Natural killer cell (primary cell): ENCODE measurements around the gene ARHGAP40. TPM values are rescaled to one million over a fixed set of nuclear protein-coding genes. Genes with fewer than 3 reads are reported as not detected.
A peak's percentile ranks its signal among the peaks of the same experiment; 100 is the strongest.

ENCODE experiments used
- ATAC-seq, 3 donors: fragments of 150-1000 bp in 2 of 3; fragments of 200-7000 bp in 1 of 3; cut with Tn5 transposase; 1 replicate in 1 of 3; 2 replicates in 2 of 3; pipeline ENCODE4 v1.10.0; 2021; ENCODE audit warnings: mild to moderate bottlenecking in 2 of 3, moderate library complexity in 2 of 3
- DNase-seq, 2 donors: peaks; one replicate each; pipeline versions ENCODE4 v3.0.0 to v3.0.0-alpha.2; 2013 to 2021; ENCODE audit warnings: mixed read lengths in 1 of 2
- H3K27ac ChIP-seq: one replicate; pipeline ENCODE4 v1.5.1; 2013; ENCODE audit warnings: mild to moderate bottlenecking, low read length
- H3K27me3 ChIP-seq: one replicate; pipeline ENCODE4 v1.6.1; 2013; ENCODE audit warnings: low read length; ENCODE audit not compliant: control insufficient read depth, insufficient read depth
- H3K36me3 ChIP-seq: one replicate; pipeline ENCODE4 v1.6.1; 2013; ENCODE audit warnings: low read length; ENCODE audit not compliant: control insufficient read depth, insufficient read depth
- H3K4me1 ChIP-seq: one replicate; pipeline ENCODE4 v1.6.1; 2013; ENCODE audit warnings: low read length; ENCODE audit not compliant: control insufficient read depth, insufficient read depth
- H3K4me3 ChIP-seq: one replicate; pipeline ENCODE4 v1.5.1; 2013; ENCODE audit warnings: low read length
- H3K9me3 ChIP-seq: one replicate; pipeline ENCODE4 v1.6.1; 2013; ENCODE audit warnings: low read length; ENCODE audit not compliant: control insufficient read depth, insufficient read depth
- H3K27ac Mint-ChIP-seq, 2 donors: one replicate each; pipeline ENCODE4 v1.8.0; 2022; ENCODE audit warnings: mild to moderate bottlenecking in 2 of 2, mixed read lengths in 2 of 2, moderate library complexity in 1 of 2
- H3K27me3 Mint-ChIP-seq, 2 donors: one replicate each; pipeline ENCODE4 v1.8.0; 2022; ENCODE audit warnings: low read depth in 2 of 2, mixed read lengths in 2 of 2
- H3K36me3 Mint-ChIP-seq: one replicate; pipeline ENCODE4 v1.8.0; 2022; ENCODE audit warnings: mixed read lengths
- H3K4me1 Mint-ChIP-seq, 2 donors: one replicate each; pipeline ENCODE4 v1.8.0; 2022; ENCODE audit warnings: mixed read lengths in 2 of 2
- H3K4me3 Mint-ChIP-seq: one replicate; pipeline ENCODE4 v1.8.0; 2022; ENCODE audit warnings: mild to moderate bottlenecking, moderate library complexity, mixed read lengths
- H3K9me3 Mint-ChIP-seq, 2 donors: one replicate each; pipeline ENCODE4 v1.8.0; 2022; ENCODE audit warnings: mixed read lengths in 2 of 2
- CTCF ChIP-seq: fragments of 200-600 bp; IDR thresholded peaks from one replicate; pipeline ENCODE4 v1.8.0; 2022; ENCODE audit warnings: antibody characterized with exemption
- WGBS: methylation state at CpG from one replicate; pipeline ENCODE4 v1.1.7; 2013; ENCODE audit warnings: missing lambda C conversion rate; ENCODE audit not compliant: insufficient coverage; 5-methylcytosine and 5-hydroxymethylcytosine counted together
- intact Hi-C: fragments of 100-400 bp; cut with micrococcal nuclease; formaldehyde crosslinking; loops from one replicate; pipeline ENCODE4 v1.14.2; 2022
- total RNA-seq, 4 donors: library from RNA; stranded (reverse); fragments of 120-200 nt in 1 of 4; gene quantifications; one replicate each; pipeline versions ENCODE4 v1.2.3 to v1.2.4, GENCODE V29; 2013 to 2022

The ARHGAP40 gene
- total RNA-seq, 3 donors from 2014 or later (not counting 1 experiment from before 2014, with no cell fraction given) = not detected

GRCh38 chr20:38650010-38650409, 48.4 kb downstream of the ARHGAP40 start:
- ATAC-seq (no peak), DNase-seq (no peak)
- Mint-ChIP-seq H3K9me3 (peaks cover 4 to 5% of the 10 kb centered on the region in 2 donors), H3K27ac (no peak overlapping the region), H3K4me3 (no peak overlapping the region), H3K27me3 (peaks cover 12 to 23% of the 10 kb centered on the region in 2 donors), H3K36me3 (no peaks in the 10 kb centered on the region), H3K4me1 (peaks cover 14 to 22% of the 10 kb centered on the region in 2 donors)
- H3K36me3 ChIP-seq = no peaks in the 10 kb centered on the region
- H3K27me3 ChIP-seq = peaks cover 8% of the 10 kb centered on the region
- WGBS = 63% methylated on average over 4 of the region's 4 CpGs
- TF ChIP-seq CTCF = no peak
- peaks cover 9% of the 10 kb centered on the region for H3K4me1 ChIP-seq
- intact Hi-C loops = no loop called here
- H3K27ac ChIP-seq = no peak overlapping the region
- no peaks in the 10 kb centered on the region for H3K9me3 ChIP-seq
- no peak overlapping the region for H3K4me3 ChIP-seq

- WGBS = 52% methylated on average over 2 of the region's 2 CpGs
- H3K27me3 ChIP-seq = no peaks in the 10 kb centered on the region
- Mint-ChIP-seq H3K4me1 (peaks cover 13 to 19% of the 10 kb centered on the region in 2 donors), H3K9me3 (peaks cover 4 to 5% of the 10 kb centered on the region in 2 donors), H3K4me3 (no peak overlapping the region), H3K27ac (no peak overlapping the region), H3K27me3 (peaks cover 7 to 22% of the 10 kb centered on the region in 2 donors), H3K36me3 (no peaks in the 10 kb centered on the region)
- H3K4me1 ChIP-seq = peaks cover 5% of the 10 kb centered on the region
- intact Hi-C loops = no loop called here
- H3K27ac ChIP-seq = no peak overlapping the region
- no peaks in the 10 kb centered on the region for H3K36me3 ChIP-seq
- TF ChIP-seq CTCF = no peak
- H3K4me3 ChIP-seq = no peak overlapping the region
- H3K9me3 ChIP-seq = no peaks in the 10 kb centered on the region
- ATAC-seq (no peak), DNase-seq (no peak)
These were observed 49.5 kb downstream of the ARHGAP40 start for GRCh38 chr20:38651154-38651553.

- no peaks in the 10 kb centered on the region for H3K9me3 ChIP-seq
- no peaks in the 10 kb centered on the region for H3K36me3 ChIP-seq
- H3K27me3 Mint-ChIP-seq = peaks cover 4 to 20% of the 10 kb centered on the region in 2 donors
- no peaks in the 10 kb centered on the region for H3K27me3 ChIP-seq
- no peak overlapping the region for H3K27ac ChIP-seq
- peaks cover 1% of the 10 kb centered on the region for H3K4me1 ChIP-seq
- ATAC-seq = no peak
- H3K9me3 Mint-ChIP-seq = peaks cover 4 to 5% of the 10 kb centered on the region in 2 donors
- intact Hi-C loops = no loop called here
- no peaks in the 10 kb centered on the region for H3K36me3 Mint-ChIP-seq
- H3K4me3 Mint-ChIP-seq = no peak overlapping the region
- WGBS = 94% methylated on average over 6 of the region's 6 CpGs
- H3K4me3 ChIP-seq = no peak overlapping the region
- no peak for TF ChIP-seq CTCF
- no peak overlapping the region for H3K27ac Mint-ChIP-seq
- no peak for DNase-seq
- peaks cover 9 to 15% of the 10 kb centered on the region in 2 donors for H3K4me1 Mint-ChIP-seq
These were observed 50.0 kb downstream of the ARHGAP40 start for GRCh38 chr20:38651562-38651961.

GRCh38 chr20:38652995-38653394, 51.4 kb downstream of the ARHGAP40 start:
- Mint-ChIP-seq H3K4me1 (peaks cover 5 to 10% of the 10 kb centered on the region in 2 donors), H3K27ac (peak overlapping the region; percentile 3 to 45), H3K4me3 (no peak overlapping the region), H3K36me3 (no peaks in the 10 kb centered on the region), H3K27me3 (peaks cover 2 to 25% of the 10 kb centered on the region in 2 donors), H3K9me3 (peaks cover 4 to 5% of the 10 kb centered on the region in 2 donors)
- no peak overlapping the region for H3K4me3 ChIP-seq
- H3K4me1 ChIP-seq = no peaks in the 10 kb centered on the region
- H3K9me3 ChIP-seq = no peaks in the 10 kb centered on the region
- no peaks in the 10 kb centered on the region for H3K27me3 ChIP-seq
- H3K36me3 ChIP-seq = no peaks in the 10 kb centered on the region
- no peak overlapping the region for H3K27ac ChIP-seq
- DNase-seq (no peak), ATAC-seq (peak in 1 of 3 donors; percentile 51)
- intact Hi-C loops = no loop called here
- 90% methylated on average over 2 of the region's 2 CpGs for WGBS
- TF ChIP-seq CTCF = no peak
